ENCODE measurements around the gene BCKDHB. TPM values are rescaled to one million over a fixed set of nuclear protein-coding genes. Genes with fewer than 3 reads are reported as not detected.
"Not testable (repeated sequence)": the region's sequence is repeated elsewhere in the genome, so short reads cannot be mapped to it uniquely, and the experiment has no call there.

Gene BCKDHB
- total RNA-seq, 1 donor from 2014 or later, result 18.5 TPM

DNA sequence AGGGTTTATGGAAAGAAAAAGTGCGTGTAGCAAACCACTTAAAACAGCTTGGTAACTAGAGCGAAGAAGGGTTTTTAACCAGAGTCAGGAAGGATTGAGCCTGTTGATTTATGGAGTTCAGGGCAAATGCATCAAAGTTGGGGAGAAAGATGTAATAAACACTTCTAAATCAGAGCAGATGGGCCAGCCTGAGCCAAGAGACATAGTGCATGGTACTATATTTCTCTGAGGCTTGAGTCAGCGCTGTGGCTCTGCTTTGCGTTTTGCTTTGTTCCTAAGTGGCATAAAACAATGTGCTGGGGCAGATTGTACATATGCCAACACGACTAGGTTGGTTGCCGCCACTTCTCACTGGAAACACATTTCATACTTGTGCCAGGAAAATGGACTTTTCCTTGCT lies 111.3 kb downstream of the BCKDHB start:
- intact Hi-C loops (cut with micrococcal nuclease), result no loop called here
- Mint-ChIP-seq H3K4me1 (ENCODE audit: low read depth) (no peaks in the 10 kb centered on the region), H3K4me3 (ENCODE audit: low read depth) (no peak overlapping the region)

DNA sequence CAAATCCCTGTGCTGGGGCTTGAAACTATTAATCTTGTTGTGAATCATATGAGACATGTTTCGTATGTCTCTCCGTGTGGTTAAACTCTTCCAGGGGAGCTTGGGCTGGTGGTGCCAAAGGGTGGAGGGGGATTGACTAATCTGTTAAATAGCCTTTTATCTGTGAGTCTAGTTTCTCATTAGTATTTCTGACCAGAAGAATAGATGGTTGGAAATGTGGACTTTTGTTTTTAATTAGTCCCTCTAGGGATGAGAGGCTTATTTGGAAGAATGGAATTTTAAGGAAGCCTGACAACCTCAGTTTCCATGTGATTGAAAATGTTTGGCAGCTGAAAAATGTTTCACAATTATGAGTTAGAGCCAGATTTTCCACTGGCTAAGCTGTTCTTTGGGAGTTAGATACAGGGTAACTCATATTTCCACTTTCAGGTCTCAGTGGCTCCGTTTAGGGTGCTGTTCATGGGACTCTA lies 117.3 kb downstream of the BCKDHB start:
- Mint-ChIP-seq H3K4me1 (ENCODE audit: low read depth) (no peaks in the 10 kb centered on the region), H3K27me3 (ENCODE audit: low read depth) (no peaks in the 10 kb centered on the region), H3K4me3 (ENCODE audit: low read depth) (no peak overlapping the region), H3K27ac (no peak overlapping the region), H3K9me3 (no peaks in the 10 kb centered on the region), H3K36me3 (ENCODE audit: low read depth) (no peaks in the 10 kb centered on the region)
- intact Hi-C loops (cut with micrococcal nuclease), result no loop called here
- DNase-seq (ENCODE audit: low spot score), result no peak

More for the DNA sequence above, 111.3 kb downstream of the BCKDHB start:
- Mint-ChIP-seq H3K9me3 (no peaks in the 10 kb centered on the region), H3K27me3 (ENCODE audit: low read depth) (no peaks in the 10 kb centered on the region), H3K36me3 (ENCODE audit: low read depth) (no peaks in the 10 kb centered on the region), H3K27ac (no peak overlapping the region)
- DNase-seq (ENCODE audit: low spot score), result no peak

DNA sequence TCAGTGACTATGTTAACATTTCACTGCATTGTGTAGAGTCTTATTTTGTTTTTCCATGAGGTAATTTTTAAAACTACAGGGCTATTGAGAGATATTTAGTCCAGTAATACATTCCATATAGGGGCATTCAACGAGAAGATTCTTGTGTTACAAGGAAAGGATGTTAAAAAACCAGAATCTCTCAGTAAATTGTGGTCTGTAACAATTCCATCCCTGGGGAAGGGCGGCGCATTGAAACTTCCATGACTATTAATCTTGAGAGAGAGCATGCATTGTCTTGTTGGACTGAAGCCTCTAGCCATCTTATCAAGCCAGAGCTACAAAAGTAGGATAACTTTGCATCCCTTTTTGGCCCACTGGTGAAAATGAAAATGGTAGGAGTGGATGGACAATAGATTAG lies 119.7 kb downstream of the BCKDHB start:
- H3K36me3 Mint-ChIP-seq (ENCODE audit: low read depth), result no peaks in the 10 kb centered on the region
- no peaks in the 10 kb centered on the region for H3K4me1 Mint-ChIP-seq (ENCODE audit: low read depth)

DNA sequence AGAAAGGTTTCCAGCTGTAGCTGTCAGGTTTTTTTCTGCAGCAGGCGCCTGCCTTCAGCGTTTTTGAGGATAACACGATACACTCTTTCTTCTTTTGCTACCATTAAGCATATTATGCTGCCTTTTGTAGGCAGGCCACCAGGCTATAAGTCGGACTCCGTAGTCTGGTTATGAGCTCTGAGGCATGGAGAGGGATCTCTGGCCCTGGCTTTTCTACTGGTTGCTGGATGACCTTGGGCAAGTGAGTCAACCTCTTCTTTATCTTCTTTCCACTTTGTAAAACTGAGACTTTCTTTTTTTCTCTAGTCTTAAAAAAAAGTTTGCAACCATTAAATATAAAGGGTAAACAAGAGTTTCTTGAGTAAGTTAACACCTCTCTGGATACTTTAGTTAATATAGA lies 120.2 kb downstream of the BCKDHB start:
- DNase-seq (ENCODE audit: low spot score), result no peak
- Mint-ChIP-seq H3K27me3 (ENCODE audit: low read depth) (no peaks in the 10 kb centered on the region), H3K27ac (no peak overlapping the region), H3K4me1 (ENCODE audit: low read depth) (no peaks in the 10 kb centered on the region), H3K4me3 (ENCODE audit: low read depth) (no peak overlapping the region), H3K36me3 (ENCODE audit: low read depth) (no peaks in the 10 kb centered on the region), H3K9me3 (no peaks in the 10 kb centered on the region)
- intact Hi-C loops (cut with micrococcal nuclease), result no loop called here

More for the DNA sequence above, 119.7 kb downstream of the BCKDHB start:
- Mint-ChIP-seq H3K9me3 (no peaks in the 10 kb centered on the region), H3K27ac (no peak overlapping the region), H3K27me3 (ENCODE audit: low read depth) (no peaks in the 10 kb centered on the region), H3K4me3 (ENCODE audit: low read depth) (no peak overlapping the region)
- intact Hi-C loops (cut with micrococcal nuclease), result no loop called here
- no peak for DNase-seq (ENCODE audit: low spot score)

DNA sequence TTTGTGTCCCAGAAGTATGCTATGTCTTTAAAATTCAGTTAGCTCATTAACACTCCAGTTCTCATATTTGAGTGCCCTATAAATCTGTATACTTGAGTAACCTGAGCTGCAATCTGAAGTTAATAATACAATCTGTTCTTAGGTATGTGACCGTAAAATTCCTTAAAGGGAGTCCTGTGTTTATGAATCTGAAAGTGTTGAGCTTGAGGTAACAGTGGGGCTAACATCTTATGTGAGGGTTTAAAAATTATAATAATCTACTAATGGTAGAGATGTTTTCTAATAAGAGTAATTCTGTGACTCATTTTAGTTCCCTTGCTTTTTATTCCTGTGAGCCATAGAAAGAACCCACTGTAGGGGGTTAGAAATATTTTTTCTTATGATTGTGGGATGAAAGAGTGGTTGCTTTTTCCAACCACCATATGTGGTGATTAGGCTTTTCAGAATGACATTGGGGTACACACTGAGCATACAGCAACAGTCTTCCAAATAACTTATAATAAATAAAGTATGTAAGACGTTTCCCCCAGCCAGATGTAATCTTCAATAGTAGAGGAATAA lies 121.2 kb downstream of the BCKDHB start:
- no peaks in the 10 kb centered on the region for H3K4me1 Mint-ChIP-seq (ENCODE audit: low read depth)
- no peak overlapping the region for H3K4me3 Mint-ChIP-seq (ENCODE audit: low read depth)
- no peak for DNase-seq (ENCODE audit: low spot score)
- H3K36me3 Mint-ChIP-seq (ENCODE audit: low read depth), result no peaks in the 10 kb centered on the region
- intact Hi-C loops (cut with micrococcal nuclease), result no loop called here
- H3K27ac Mint-ChIP-seq, result no peak overlapping the region
- H3K27me3 Mint-ChIP-seq (ENCODE audit: low read depth), result no peaks in the 10 kb centered on the region
- no peaks in the 10 kb centered on the region for H3K9me3 Mint-ChIP-seq

DNA sequence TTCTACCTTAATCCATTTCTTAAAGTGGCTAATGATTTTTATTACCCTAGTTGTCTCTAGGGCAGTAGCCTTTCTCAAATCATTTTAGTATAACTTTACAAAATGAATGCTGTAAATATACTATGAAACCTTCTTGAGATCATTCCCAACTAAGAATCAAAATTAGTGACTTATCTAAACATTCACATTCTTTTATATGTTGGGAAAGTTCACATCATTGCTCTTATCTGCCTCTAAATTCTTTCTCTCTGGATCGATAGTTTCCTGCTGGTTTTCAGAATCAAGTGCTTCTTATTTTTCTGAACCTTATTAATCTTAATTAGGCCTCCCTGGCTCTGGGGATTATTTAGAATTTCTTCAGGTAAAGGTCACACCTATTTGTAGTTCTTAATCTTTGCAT lies 126.8 kb downstream of the BCKDHB start:
- no peak overlapping the region for H3K27ac Mint-ChIP-seq
- intact Hi-C loops (cut with micrococcal nuclease), result no loop called here
- no peaks in the 10 kb centered on the region for H3K36me3 Mint-ChIP-seq (ENCODE audit: low read depth)
- no peak for DNase-seq (ENCODE audit: low spot score)
- H3K4me1 Mint-ChIP-seq (ENCODE audit: low read depth), result no peaks in the 10 kb centered on the region
- no peaks in the 10 kb centered on the region for H3K9me3 Mint-ChIP-seq
- no peak overlapping the region for H3K4me3 Mint-ChIP-seq (ENCODE audit: low read depth)
- H3K27me3 Mint-ChIP-seq (ENCODE audit: low read depth), result no peaks in the 10 kb centered on the region

DNA sequence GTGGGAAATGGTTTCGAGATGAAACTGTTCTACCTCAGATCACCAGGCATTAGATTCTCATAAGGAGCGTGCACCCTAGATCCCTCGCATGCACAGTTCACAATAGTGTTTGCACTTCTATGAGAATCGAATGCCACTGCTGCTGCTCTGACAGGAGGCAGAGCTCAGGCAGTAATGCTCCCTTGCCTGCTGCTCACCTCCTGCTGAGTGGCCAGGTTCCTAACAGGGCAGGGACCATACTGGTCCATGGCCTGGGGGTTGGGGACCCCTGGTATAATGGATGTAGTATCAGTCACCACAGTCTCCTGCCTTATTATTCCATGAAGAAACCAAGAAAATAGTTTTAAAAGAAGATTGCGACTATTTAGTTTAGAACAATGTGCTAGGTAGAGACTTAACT lies 127.5 kb downstream of the BCKDHB start:
- Mint-ChIP-seq H3K27me3 (ENCODE audit: low read depth) (no peaks in the 10 kb centered on the region), H3K4me3 (ENCODE audit: low read depth) (no peak overlapping the region), H3K27ac (no peak overlapping the region), H3K36me3 (ENCODE audit: low read depth) (peaks cover under 1% of the 10 kb centered on the region), H3K4me1 (ENCODE audit: low read depth) (no peaks in the 10 kb centered on the region), H3K9me3 (no peaks in the 10 kb centered on the region)
- intact Hi-C loops (cut with micrococcal nuclease), result no loop called here
- no peak for DNase-seq (ENCODE audit: low spot score)

DNA sequence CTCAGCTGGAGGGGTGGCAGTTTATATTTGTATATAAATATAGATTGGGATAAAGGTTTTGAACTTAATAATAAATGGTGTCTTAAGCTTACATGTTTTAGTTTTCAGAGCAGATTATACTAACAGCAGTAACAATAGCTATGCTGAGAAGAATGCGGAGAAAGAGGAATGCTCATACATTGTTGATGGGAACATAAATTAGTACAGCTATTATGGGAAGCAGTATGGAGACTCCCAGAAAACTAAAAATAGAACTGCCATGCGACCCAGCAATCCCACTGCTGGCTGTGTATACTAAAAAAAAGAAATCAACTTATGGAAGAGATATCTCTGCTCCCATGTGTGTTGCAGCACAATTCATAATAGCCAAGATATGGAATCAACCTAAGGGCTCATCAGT lies 127.9 kb downstream of the BCKDHB start:
- intact Hi-C loops (cut with micrococcal nuclease), result no loop called here
- H3K4me1 Mint-ChIP-seq (ENCODE audit: low read depth), result peaks cover 1% of the 10 kb centered on the region
- H3K9me3 Mint-ChIP-seq, result no peaks in the 10 kb centered on the region
- peaks cover 2% of the 10 kb centered on the region for H3K36me3 Mint-ChIP-seq (ENCODE audit: low read depth)
- H3K27ac Mint-ChIP-seq, result no peak overlapping the region
- H3K27me3 Mint-ChIP-seq (ENCODE audit: low read depth), result no peaks in the 10 kb centered on the region
- DNase-seq (ENCODE audit: low spot score), result no peak
- H3K4me3 Mint-ChIP-seq (ENCODE audit: low read depth), result no peak overlapping the region

DNA sequence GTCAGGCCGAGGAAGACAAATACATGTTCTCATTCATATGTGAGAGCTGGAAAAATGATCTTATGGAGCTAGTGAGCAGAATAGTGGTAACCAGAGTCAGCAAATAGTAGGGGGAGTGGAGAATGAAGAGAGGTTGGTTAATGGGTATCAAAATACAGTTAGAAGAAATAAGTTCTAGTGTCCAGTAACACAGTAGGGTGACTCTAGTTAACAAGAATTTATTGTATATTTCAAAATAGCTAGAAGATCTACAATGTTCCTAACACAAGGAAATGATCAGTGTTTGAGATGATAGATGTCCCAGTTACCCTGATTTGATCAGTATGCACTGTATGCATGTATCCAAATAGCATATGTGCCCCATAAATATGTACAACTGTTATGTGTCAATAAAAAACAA lies 128.4 kb downstream of the BCKDHB start:
- H3K36me3 Mint-ChIP-seq (ENCODE audit: low read depth), result peaks cover 3% of the 10 kb centered on the region
- H3K27ac Mint-ChIP-seq, result no peak overlapping the region
- no peaks in the 10 kb centered on the region for H3K9me3 Mint-ChIP-seq
- no peak overlapping the region for H3K4me3 Mint-ChIP-seq (ENCODE audit: low read depth)
- H3K4me1 Mint-ChIP-seq (ENCODE audit: low read depth), result peaks cover 1% of the 10 kb centered on the region
- H3K27me3 Mint-ChIP-seq (ENCODE audit: low read depth), result no peaks in the 10 kb centered on the region
- DNase-seq (ENCODE audit: low spot score), result no peak
- intact Hi-C loops (cut with micrococcal nuclease), result no loop called here

DNA sequence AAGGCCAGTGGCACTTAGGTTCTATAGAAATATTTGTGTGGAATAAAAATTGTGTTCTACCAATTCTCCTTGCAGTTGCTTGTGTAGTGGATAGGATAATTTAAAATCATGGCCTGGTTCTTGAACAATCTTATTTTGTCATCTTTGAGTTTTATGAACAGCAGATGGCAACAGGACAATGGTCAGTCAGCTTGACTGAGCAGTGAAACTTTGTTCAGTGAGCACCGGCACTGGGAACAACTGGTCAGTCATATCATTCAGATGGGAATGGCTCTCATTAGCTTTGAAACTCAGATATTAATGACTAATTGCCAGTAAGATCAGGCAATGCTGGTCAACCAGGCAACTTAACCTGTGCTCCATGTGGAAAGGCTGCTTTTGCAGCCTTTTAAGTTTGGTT lies 129.2 kb downstream of the BCKDHB start:
- Mint-ChIP-seq H3K9me3 (no peaks in the 10 kb centered on the region), H3K27ac (no peak overlapping the region), H3K27me3 (ENCODE audit: low read depth) (no peaks in the 10 kb centered on the region), H3K4me1 (ENCODE audit: low read depth) (peaks cover 1% of the 10 kb centered on the region), H3K36me3 (ENCODE audit: low read depth) (peaks cover 8% of the 10 kb centered on the region), H3K4me3 (ENCODE audit: low read depth) (no peak overlapping the region)
- intact Hi-C loops (cut with micrococcal nuclease), result no loop called here
- no peak for DNase-seq (ENCODE audit: low spot score)

DNA sequence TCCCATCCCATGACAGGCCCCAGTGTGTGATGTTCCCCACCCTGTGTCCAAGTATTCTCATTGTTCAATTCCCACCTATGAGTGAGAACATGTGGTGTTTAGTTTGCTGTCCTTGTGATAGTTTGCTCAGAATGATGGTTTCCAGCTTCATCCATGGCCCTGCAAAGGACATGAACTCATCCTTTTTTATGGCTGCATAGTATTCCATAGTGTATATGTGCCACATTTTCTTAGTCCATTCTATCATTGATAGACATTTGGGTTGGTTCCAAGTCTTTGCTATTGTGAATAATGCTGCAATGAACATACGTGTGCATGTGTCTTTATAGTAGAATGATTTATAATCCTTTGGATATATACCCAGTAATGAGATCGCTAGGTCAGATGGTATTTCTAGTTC lies 132.3 kb downstream of the BCKDHB start:
- H3K36me3 Mint-ChIP-seq (ENCODE audit: low read depth); H3K4me3 Mint-ChIP-seq (ENCODE audit: low read depth); intact Hi-C loops (cut with micrococcal nuclease); DNase-seq (ENCODE audit: low spot score); H3K27me3 Mint-ChIP-seq (ENCODE audit: low read depth); H3K27ac Mint-ChIP-seq; H3K4me1 Mint-ChIP-seq (ENCODE audit: low read depth); H3K9me3 Mint-ChIP-seq: not testable (repeated sequence)

DNA sequence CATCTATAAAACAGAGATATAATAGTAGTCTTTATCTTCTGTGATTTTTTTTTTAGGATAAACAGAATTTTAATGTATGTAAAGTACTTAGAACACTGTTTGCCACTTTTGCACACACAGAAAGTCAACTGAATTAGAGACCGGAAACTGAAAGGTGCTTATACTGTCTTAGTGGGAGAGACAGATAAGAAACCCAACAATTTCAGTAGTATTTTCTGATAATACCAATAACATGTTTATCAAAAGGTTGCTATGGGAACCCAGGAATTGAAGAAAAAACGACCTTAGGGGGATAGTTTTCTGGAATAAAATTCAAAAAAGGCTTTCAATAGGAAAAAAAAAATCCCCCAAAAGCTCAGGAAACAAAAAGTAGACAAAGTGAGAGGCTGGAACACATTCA lies 138.6 kb downstream of the BCKDHB start:
- Mint-ChIP-seq H3K4me3 (ENCODE audit: low read depth) (no peak overlapping the region), H3K4me1 (ENCODE audit: low read depth) (peaks cover 7% of the 10 kb centered on the region)
- intact Hi-C loops (cut with micrococcal nuclease), result no loop called here

DNA sequence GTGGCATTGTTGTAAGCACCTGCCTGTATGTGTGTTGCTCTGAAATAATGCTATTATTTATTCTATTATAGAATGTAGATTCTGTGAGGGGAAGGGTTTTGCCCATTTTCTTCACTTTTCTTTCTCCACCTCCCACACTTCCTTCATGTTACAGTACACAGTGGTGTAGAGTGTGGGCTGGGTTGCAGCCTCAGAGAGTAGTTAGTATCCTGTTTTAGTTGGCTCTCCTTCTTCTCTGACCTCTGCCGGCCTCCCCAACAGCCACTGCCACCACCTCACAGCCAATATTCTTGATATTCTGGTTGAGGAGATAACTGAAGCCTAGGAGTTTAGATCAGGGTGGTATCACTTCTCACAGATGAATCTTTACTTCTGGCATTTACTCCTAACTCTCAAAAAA lies 143.4 kb downstream of the BCKDHB start:
- no peaks in the 10 kb centered on the region for H3K27me3 Mint-ChIP-seq (ENCODE audit: low read depth)
- H3K9me3 Mint-ChIP-seq, result no peaks in the 10 kb centered on the region
- peaks cover 10% of the 10 kb centered on the region for H3K4me1 Mint-ChIP-seq (ENCODE audit: low read depth)
- no peak overlapping the region for H3K27ac Mint-ChIP-seq
- no peak overlapping the region for H3K4me3 Mint-ChIP-seq (ENCODE audit: low read depth)
- intact Hi-C loops (cut with micrococcal nuclease), result no loop called here
- no peaks in the 10 kb centered on the region for H3K36me3 Mint-ChIP-seq (ENCODE audit: low read depth)
- DNase-seq (ENCODE audit: low spot score), result no peak

More for the DNA sequence above, 138.6 kb downstream of the BCKDHB start:
- Mint-ChIP-seq H3K27me3 (ENCODE audit: low read depth) (no peaks in the 10 kb centered on the region), H3K9me3 (no peaks in the 10 kb centered on the region), H3K27ac (no peak overlapping the region), H3K36me3 (ENCODE audit: low read depth) (peaks cover 4% of the 10 kb centered on the region)
- no peak for DNase-seq (ENCODE audit: low spot score)

Data from activated T-helper 2 cell treated with anti-CD3 and anti-CD28 coated beads, Interferon-gamma antibody, Interleukin-2, Interleukin-4, amounts not matched to agents 10 μg/mL and 5 μg/mL and 100 μg/mL, durations not matched to agents 14 hours and 24 hours and 36 hours (primary cell).